Measurements from ENCODE around the gene PRDM1. TPM values are rescaled to one million over a fixed set of nuclear protein-coding genes. Genes with fewer than 3 reads are reported as not detected.

PRDM1 gene
- total and polyA plus RNA-seq, 11 donors: 0.36 to 10.8 (median 1.7) TPM

DNA sequence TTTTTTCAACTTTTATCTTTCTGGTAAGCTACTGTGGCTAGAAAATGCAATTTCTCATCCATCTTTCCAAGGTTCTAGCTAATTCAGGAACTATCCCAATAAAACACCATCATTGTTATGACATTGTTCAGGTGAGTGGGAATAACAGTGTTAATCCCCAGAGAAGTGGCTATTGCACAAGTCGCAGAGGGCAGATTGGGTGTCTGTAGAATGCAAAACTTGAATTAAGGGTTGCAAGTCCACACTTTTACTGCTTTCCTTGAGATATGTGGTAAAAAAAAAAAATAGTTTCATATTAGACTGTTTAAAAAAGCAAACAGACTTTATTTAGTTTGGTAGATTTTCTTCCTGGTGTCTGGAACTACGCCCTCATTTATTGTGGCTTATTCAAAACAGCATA is 41.1 kb upstream of the PRDM1 start:
- WGBS, 4 donors: 95 to 98% (median 96%) methylated on average over 2 of the region's 2 CpGs
- ATAC-seq: no peak
- no peaks in the 10 kb centered on the region for H3K36me3 ChIP-seq
- no peak overlapping the region for H3K4me3 ChIP-seq
- no peak overlapping the region for H3K27ac ChIP-seq
- peaks cover 0 to 11% (median 0%) of the 10 kb centered on the region in 9 donors for H3K27me3 ChIP-seq
- no peak for DNase-seq
- no peaks in the 10 kb centered on the region for H3K9me3 ChIP-seq
- no peaks in the 10 kb centered on the region for H3K4me1 ChIP-seq
- intact Hi-C loops (cut with DNase I): no loop called here
- TF ChIP-seq, protein P1, sequence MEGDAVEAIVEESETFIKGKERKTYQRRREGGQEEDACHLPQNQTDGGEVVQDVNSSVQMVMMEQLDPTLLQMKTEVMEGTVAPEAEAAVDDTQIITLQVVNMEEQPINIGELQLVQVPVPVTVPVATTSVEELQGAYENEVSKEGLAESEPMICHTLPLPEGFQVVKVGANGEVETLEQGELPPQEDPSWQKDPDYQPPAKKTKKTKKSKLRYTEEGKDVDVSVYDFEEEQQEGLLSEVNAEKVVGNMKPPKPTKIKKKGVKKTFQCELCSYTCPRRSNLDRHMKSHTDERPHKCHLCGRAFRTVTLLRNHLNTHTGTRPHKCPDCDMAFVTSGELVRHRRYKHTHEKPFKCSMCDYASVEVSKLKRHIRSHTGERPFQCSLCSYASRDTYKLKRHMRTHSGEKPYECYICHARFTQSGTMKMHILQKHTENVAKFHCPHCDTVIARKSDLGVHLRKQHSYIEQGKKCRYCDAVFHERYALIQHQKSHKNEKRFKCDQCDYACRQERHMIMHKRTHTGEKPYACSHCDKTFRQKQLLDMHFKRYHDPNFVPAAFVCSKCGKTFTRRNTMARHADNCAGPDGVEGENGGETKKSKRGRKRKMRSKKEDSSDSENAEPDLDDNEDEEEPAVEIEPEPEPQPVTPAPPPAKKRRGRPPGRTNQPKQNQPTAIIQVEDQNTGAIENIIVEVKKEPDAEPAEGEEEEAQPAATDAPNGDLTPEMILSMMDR (IDR thresholded peaks at IDR 0.05): no peak
- TF ChIP-seq POLR2A (IDR thresholded peaks at IDR 0.05): no peak

DNA sequence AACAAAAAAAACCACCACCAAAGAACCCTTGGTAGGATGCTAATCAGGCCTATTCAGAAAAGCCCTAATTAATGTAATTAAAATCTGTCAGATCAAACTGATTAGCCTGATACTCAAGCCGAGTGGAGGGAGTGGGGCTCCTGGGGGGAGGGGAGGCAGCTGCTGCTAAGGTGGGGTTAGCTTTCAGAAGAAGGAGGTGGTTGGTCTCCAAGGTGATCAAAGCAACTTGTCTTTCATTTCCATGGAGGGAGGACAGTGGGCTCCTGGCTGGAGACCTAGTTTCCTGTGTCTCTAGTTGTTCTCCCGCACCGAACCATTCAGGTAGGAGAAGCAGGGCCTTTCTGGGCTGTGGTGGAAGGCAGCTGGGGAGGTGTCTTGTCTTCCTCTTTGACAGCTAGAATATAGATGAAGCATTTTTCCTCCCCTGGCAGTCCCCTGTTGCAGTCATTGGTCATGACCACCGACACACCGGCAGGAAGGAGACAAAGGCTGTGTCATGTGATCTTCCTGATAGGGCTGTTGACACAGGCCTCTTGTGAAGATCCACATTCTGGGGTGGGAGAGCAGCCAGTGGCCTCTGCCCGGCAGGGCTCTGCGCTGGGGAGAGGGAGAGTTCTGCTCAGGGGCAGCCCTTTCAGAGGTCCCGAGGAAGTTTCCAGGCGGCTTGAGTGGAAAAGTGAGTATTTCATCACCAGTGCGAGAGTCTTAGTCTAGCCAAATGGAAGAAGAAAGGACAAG is 39.9 kb upstream of the PRDM1 start:
- TF ChIP-seq, protein P1 (IDR thresholded peaks at IDR 0.05): no peak
- TF ChIP-seq POLR2A (IDR thresholded peaks at IDR 0.05): no peak
- no peak for ATAC-seq
- H3K9me3 ChIP-seq: no peaks in the 10 kb centered on the region
- H3K27me3 ChIP-seq: peaks cover 0 to 11% (median 0%) of the 10 kb centered on the region in 9 donors
- no peaks in the 10 kb centered on the region for H3K36me3 ChIP-seq
- intact Hi-C loops (cut with DNase I): no loop called here
- no peaks in the 10 kb centered on the region for H3K4me1 ChIP-seq
- DNase-seq: no peak
- 62 to 80% (median 68%) methylated on average over 10 of the region's 10 CpGs for WGBS, 4 donors
- no peak overlapping the region for H3K4me3 ChIP-seq
- H3K27ac ChIP-seq: no peak overlapping the region

DNA sequence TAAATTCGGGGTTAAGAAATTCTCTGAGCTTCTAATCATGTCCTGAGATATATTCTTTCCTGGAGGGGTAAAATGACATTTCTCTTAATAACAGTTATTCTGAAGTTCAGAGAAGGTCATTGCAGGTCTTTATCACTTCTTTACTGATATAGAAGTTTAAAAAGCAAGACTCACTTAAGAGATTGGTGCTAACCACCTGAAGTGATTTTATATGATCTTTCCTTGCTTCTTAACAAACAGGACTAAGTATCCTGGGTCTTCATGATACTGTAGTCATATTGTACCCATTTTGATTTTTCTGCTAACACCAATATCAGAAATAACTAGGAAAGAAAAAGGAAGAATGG is 39.3 kb upstream of the PRDM1 start:
- Histone ChIP-seq H3K4me1 (no peaks in the 10 kb centered on the region), H3K36me3 (no peaks in the 10 kb centered on the region), H3K27ac (no peak overlapping the region), H3K9me3 (no peaks in the 10 kb centered on the region), H3K4me3 (no peak overlapping the region), H3K27me3 (peaks cover 0 to 11% (median 0%) of the 10 kb centered on the region in 9 donors)
- DNase-seq: no peak
- TF ChIP-seq POLR2A (IDR thresholded peaks at IDR 0.05): no peak
- 83 to 90% (median 84%) methylated on average over 1 of the region's 1 CpG for WGBS, 4 donors
- no peak for ATAC-seq
- intact Hi-C loops (cut with DNase I): no loop called here

DNA sequence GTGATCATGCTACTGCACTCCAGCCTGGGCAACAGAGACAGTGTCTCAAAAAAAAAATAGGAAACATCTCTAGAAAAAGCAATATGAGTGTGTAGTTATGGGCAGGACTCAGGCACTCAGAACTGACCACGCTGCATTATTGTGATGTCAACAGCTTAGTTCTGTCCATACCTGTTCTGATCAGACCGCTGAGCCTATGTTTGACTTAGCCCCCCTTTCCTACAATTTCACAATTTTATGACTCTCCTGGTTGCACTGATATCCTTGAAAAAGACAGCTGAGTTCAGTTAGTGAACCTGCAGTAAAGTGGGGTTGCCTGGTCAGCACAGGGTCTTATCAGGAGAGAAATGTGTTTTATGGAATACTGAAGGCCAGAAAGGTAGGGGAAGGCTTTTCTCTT is 37.8 kb upstream of the PRDM1 start:
- DNase-seq (no peak), ATAC-seq (no peak)
- H3K27ac ChIP-seq: no peak overlapping the region
- no peaks in the 10 kb centered on the region for H3K36me3 ChIP-seq
- H3K4me3 ChIP-seq: no peak overlapping the region
- TF ChIP-seq POLR2A (IDR thresholded peaks at IDR 0.05): no peak
- TF ChIP-seq, protein P1 (IDR thresholded peaks at IDR 0.05): no peak
- H3K9me3 ChIP-seq: no peaks in the 10 kb centered on the region
- H3K4me1 ChIP-seq: no peaks in the 10 kb centered on the region
- intact Hi-C loops (cut with DNase I): no loop called here
- WGBS, 4 donors: 93 to 95% (median 94%) methylated on average over 2 of the region's 2 CpGs
- H3K27me3 ChIP-seq: peaks cover 0 to 4% (median 0%) of the 10 kb centered on the region in 9 donors

DNA sequence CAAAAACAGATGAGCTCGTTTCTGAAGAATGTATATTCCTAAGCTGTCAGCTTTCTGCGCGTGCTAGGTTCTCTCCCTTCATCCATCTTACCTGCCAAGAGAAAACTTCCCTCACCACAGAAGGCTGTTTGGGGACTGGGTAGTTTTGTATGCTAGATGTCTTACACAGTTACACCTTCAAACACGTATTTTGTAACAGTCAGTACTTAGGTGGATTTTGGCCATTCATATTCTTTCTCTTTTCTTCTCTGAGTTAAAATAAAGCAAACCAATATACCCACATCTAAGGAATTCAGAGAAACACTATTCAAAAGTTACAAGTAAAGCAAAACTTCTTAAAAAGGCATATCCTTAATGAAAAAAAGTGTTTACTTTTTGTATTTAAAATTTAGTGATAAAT is 35.6 kb upstream of the PRDM1 start:
- Histone ChIP-seq H3K4me3 (no peak overlapping the region), H3K36me3 (no peaks in the 10 kb centered on the region), H3K9me3 (no peaks in the 10 kb centered on the region), H3K4me1 (no peaks in the 10 kb centered on the region), H3K27me3 (peaks cover 0 to 4% (median 0%) of the 10 kb centered on the region in 9 donors), H3K27ac (no peak overlapping the region)
- TF ChIP-seq, protein P1 (IDR thresholded peaks at IDR 0.05): no peak
- TF ChIP-seq POLR2A (IDR thresholded peaks at IDR 0.05): no peak
- DNase-seq (no peak), ATAC-seq (no peak)
- intact Hi-C loops (cut with DNase I): no loop called here
- WGBS, 4 donors: 67 to 78% (median 72%) methylated on average over 4 of the region's 4 CpGs

All from heart left ventricle (tissue), 16 donors.